ENCODE measurements around the gene COL28A1. TPM values are rescaled to one million over a fixed set of nuclear protein-coding genes. Genes with fewer than 3 reads are reported as not detected.
A peak's percentile ranks its signal among the peaks of the same experiment; 100 is the strongest.

Gene COL28A1
- total RNA-seq, 8 experiments from 2014 or later = 0.10 to 3.4 (median 0.98) TPM; not detected in 1

DNA sequence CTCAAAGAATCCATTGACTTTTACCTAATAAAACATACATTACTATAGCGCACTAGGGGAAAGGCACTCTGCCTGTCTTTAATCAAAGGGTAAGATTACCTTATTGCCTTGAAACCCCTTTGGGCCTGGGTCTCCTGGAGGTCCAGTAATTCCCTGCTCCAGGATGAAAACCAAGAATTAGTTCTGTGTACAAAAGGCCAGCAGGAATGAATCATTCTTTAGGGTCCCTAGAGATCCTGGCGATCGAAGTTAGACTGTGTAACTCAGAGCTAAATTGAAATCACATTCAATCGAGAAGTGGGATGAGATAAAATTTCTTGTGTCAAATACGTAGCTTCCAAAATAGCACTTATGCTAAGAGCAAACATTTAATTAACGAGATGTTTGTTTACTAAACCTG, 29.8 kb downstream of the COL28A1 start:
- Histone ChIP-seq H3K4me1 (replicated peaks in 1 of 2) (peaks cover 8 to 37% of the 10 kb centered on the region in 2 donors), H3K4me3 (no peak overlapping the region), H3K27ac (no peak overlapping the region)
- peak in 5 of 8 experiments; percentile 55 to 92 (median 66) for ATAC-seq (replicated peaks in 6 of 8)
- in situ Hi-C loops (cut with MboI; ENCODE audit: low pct_unique_long_range_greater_than_20kb in 2 of 9, low sequenced_read_pairs in 9 of 9, unreplicated experiment in 9 of 9) = no loop called here
- 15 to 71% (median 57%) methylated on average over 2 to 6 of the region's 6 CpGs for WGBS, 10 experiments

DNA sequence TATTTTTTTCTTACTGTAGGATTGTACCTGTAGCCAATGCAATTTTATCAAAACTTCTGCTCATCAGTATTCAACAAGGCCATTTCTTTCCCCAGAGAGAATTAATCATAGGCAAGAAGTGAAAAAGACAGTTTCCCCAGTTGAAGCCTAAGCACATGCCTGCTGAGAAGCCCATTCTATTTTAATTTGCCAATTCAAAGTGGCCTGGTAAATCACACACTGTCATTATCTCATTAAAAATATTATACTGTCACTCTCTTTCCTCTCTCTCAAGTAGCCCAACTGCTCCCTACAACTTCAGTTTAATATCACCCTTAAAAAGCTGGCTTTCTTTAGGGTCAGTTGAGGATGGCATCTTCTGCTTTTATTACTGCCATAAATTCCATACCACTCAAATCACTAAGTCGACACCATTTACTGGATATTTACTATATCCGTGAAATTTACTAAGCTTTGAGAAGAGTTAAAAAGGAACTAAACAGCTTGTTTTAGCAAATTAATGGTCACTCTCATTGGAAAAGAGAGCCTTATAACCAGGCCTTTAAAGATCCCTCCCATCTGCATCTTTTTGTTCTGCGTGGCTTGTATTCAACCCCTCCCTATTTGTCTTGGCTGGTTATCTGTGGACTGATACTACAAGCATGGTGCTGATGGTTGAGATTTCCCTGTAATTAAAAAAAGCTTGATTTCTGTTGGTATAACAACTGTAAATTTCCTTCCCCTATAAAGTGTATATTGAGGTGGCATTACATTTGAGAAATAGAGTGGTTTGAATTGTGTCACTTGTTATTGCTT, 30.6 kb downstream of the COL28A1 start:
- WGBS, 10 experiments = 10 to 84% (median 50%) methylated on average over 1 to 3 of the region's 3 CpGs
- in situ Hi-C loops (cut with MboI; ENCODE audit: low pct_unique_long_range_greater_than_20kb in 2 of 9, low sequenced_read_pairs in 9 of 9, unreplicated experiment in 9 of 9) = no loop called here
- peak in 3 of 8 experiments; percentile 12 to 33 (median 24) for ATAC-seq (replicated peaks in 6 of 8)
- Histone ChIP-seq H3K27ac (no peak overlapping the region), H3K4me1 (replicated peaks in 1 of 2) (peaks cover 8 to 37% of the 10 kb centered on the region in 2 donors), H3K4me3 (no peak overlapping the region)

GRCh38 chr7:7499892-7500291, 35.8 kb downstream of the COL28A1 start:
- ATAC-seq (replicated peaks in 6 of 8) = no peak
- Histone ChIP-seq H3K27ac (no peak overlapping the region), H3K4me3 (no peak overlapping the region), H3K4me1 (replicated peaks in 1 of 2) (peaks cover 5 to 20% of the 10 kb centered on the region in 2 donors)
- in situ Hi-C loops (cut with MboI; ENCODE audit: low pct_unique_long_range_greater_than_20kb in 2 of 9, low sequenced_read_pairs in 9 of 9, unreplicated experiment in 9 of 9) = no loop called here
- 10 to 100% (median 74%) methylated on average over 1 to 2 of the region's 2 CpGs; no CpG with 5 or more reads in 3 of the 10 experiments for WGBS, 10 experiments

DNA sequence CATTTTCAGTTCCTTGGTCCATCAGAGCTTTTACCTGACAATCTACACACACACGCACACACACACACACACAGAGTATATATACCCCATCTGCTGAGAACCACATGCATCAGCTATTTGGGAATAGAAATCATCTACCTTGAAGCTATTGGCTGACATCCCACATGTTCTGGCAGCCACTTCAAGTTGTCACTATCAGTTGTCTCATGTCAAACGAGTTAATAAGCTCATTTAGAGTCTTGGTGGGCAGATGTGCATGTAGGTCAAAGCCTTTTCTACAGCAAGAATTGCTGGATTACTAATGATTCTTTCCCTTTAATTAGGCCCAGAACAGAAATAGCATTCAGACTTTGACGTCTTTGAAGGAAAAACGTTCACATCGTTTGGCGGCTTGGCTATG, 36.8 kb downstream of the COL28A1 start:
- ATAC-seq (replicated peaks in 6 of 8) = no peak
- in situ Hi-C loops (cut with MboI; ENCODE audit: low pct_unique_long_range_greater_than_20kb in 2 of 9, low sequenced_read_pairs in 9 of 9, unreplicated experiment in 9 of 9) = no loop called here
- Histone ChIP-seq H3K4me1 (replicated peaks in 1 of 2) (peaks cover 0 to 9% of the 10 kb centered on the region in 2 donors), H3K4me3 (no peak overlapping the region), H3K27ac (no peak overlapping the region)
- WGBS, 10 experiments = 17 to 89% (median 64%) methylated on average over 1 to 6 of the region's 6 CpGs; no CpG with 5 or more reads in 2 of the 10 experiments

DNA sequence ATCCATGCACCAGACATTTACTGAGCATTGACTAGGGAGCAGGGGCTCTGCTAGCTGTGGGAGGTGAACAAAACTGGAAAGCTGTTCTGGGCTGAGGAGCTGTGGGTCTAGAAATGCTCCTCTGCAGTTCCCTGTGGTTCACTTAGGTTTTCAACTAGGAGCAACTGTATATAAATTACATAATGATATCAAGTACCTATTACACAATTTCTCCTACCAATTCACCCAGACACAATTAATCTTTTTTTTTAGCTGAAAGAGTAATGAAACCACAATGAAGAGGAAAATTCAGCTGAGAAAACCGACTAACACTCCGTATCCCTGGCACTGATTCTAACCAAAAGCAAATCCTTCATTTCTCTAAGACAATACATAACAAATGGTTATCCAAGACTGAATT, 39.4 kb downstream of the COL28A1 start:
- no peaks in the 10 kb centered on the region for H3K4me1 ChIP-seq (replicated peaks in 1 of 2)
- no peak for ATAC-seq (replicated peaks in 6 of 8)
- WGBS, 10 experiments = 19 to 100% (median 78%) methylated on average over 2 of the region's 2 CpGs; no CpG with 5 or more reads in 1 of the 10 experiments
- H3K27ac ChIP-seq = no peak overlapping the region
- in situ Hi-C loops (cut with MboI; ENCODE audit: low pct_unique_long_range_greater_than_20kb in 2 of 9, low sequenced_read_pairs in 9 of 9, unreplicated experiment in 9 of 9) = no loop called here
- H3K4me3 ChIP-seq = no peak overlapping the region

GRCh38 chr7:7495171-7495570, 40.5 kb downstream of the COL28A1 start:
- ATAC-seq (replicated peaks in 6 of 8) = no peak
- WGBS, 10 experiments = 0 to 83% (median 43%) methylated on average over 1 of the region's 1 CpG; no CpG with 5 or more reads in 7 of the 10 experiments
- in situ Hi-C loops (cut with MboI; ENCODE audit: low pct_unique_long_range_greater_than_20kb in 2 of 9, low sequenced_read_pairs in 9 of 9, unreplicated experiment in 9 of 9) = no loop called here
- H3K4me1 ChIP-seq (replicated peaks in 1 of 2) = no peaks in the 10 kb centered on the region
- no peak overlapping the region for H3K27ac ChIP-seq
- H3K4me3 ChIP-seq = no peak overlapping the region

- Histone ChIP-seq H3K27ac (no peak overlapping the region), H3K4me3 (no peak overlapping the region), H3K4me1 (replicated peaks in 1 of 2) (no peaks in the 10 kb centered on the region)
- ATAC-seq (replicated peaks in 6 of 8) = peak in 1 of 8 experiments; percentile 47
- in situ Hi-C loops (cut with MboI; ENCODE audit: low pct_unique_long_range_greater_than_20kb in 2 of 9, low sequenced_read_pairs in 9 of 9, unreplicated experiment in 9 of 9) = no loop called here
- 28 to 95% (median 69%) methylated on average over 1 to 3 of the region's 3 CpGs; no CpG with 5 or more reads in 1 of the 10 experiments for WGBS, 10 experiments
Measured at GRCh38 chr7:7491044-7491443, 44.6 kb downstream of the COL28A1 start.

DNA sequence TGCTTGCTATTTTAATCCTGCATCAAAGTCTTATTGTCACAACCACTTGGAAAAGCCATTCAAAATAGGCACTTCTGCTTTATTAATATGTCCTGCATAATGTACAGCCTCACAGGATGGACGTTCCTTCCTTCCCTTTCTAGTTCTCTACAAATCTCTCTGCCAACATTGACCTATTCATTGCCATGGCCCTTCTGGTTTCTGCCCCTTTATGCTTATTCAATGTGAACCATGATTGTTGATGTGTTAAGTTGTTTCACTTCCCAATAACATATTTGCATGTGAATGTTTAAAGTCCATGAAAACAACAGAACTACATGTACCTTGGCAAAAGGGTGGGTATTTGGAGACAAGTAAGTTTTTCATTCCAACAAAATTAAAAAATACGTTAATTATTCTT, 45.7 kb downstream of the COL28A1 start:
- Histone ChIP-seq H3K27ac (no peak overlapping the region), H3K4me3 (no peak overlapping the region), H3K4me1 (replicated peaks in 1 of 2) (no peaks in the 10 kb centered on the region)
- ATAC-seq (replicated peaks in 6 of 8) = no peak
- in situ Hi-C loops (cut with MboI; ENCODE audit: low pct_unique_long_range_greater_than_20kb in 2 of 9, low sequenced_read_pairs in 9 of 9, unreplicated experiment in 9 of 9) = no loop called here
- 0 to 78% (median 56%) methylated on average over 1 to 2 of the region's 2 CpGs for WGBS, 10 experiments

GRCh38 chr7:7489546-7489945, 46.1 kb downstream of the COL28A1 start:
- Histone ChIP-seq H3K4me3 (no peak overlapping the region), H3K4me1 (replicated peaks in 1 of 2) (no peaks in the 10 kb centered on the region), H3K27ac (no peak overlapping the region)
- ATAC-seq (replicated peaks in 6 of 8) = no peak
- in situ Hi-C loops (cut with MboI; ENCODE audit: low pct_unique_long_range_greater_than_20kb in 2 of 9, low sequenced_read_pairs in 9 of 9, unreplicated experiment in 9 of 9) = no loop called here
- 31 to 95% (median 71%) methylated on average over 1 to 2 of the region's 2 CpGs for WGBS, 10 experiments

DNA sequence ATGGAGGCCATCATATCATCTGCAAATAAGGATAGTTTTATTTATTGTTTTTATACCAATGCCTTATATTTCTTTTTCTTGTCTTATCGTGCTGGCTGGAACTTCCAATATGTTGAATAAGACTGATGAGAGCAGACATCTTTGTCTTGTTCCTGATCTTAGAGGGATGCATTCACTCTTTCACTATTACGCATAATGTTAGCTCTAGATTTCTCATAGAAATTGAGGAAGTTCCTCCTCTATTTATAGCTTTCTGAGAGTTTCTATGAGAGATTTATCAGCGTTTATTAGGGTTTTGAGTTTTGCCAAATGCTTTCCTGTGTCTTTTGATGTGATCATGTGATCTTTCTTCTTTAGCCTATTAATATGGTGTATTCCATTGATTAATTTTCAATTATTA, 49.3 kb downstream of the COL28A1 start:
- in situ Hi-C loops (cut with MboI; ENCODE audit: low pct_unique_long_range_greater_than_20kb in 2 of 9, low sequenced_read_pairs in 9 of 9, unreplicated experiment in 9 of 9) = no loop called here
- Histone ChIP-seq H3K4me3 (no peak overlapping the region), H3K27ac (no peak overlapping the region), H3K4me1 (replicated peaks in 1 of 2) (peaks cover 0 to 10% of the 10 kb centered on the region in 2 donors)
- 68 to 100% (median 85%) methylated on average over 2 to 3 of the region's 3 CpGs for WGBS, 10 experiments
- no peak for ATAC-seq (replicated peaks in 6 of 8)

- in situ Hi-C loops (cut with MboI; ENCODE audit: low pct_unique_long_range_greater_than_20kb in 2 of 9, low sequenced_read_pairs in 9 of 9, unreplicated experiment in 9 of 9) = no loop called here
- no peak for ATAC-seq (replicated peaks in 6 of 8)
- no peak overlapping the region for H3K4me3 ChIP-seq
- WGBS, 10 experiments = 48 to 100% (median 88%) methylated on average over 1 of the region's 1 CpG; no CpG with 5 or more reads in 1 of the 10 experiments
- peaks cover 0 to 16% of the 10 kb centered on the region in 2 donors for H3K4me1 ChIP-seq (replicated peaks in 1 of 2)
- H3K27ac ChIP-seq = no peak overlapping the region
Measured at GRCh38 chr7:7484072-7484471, 51.6 kb downstream of the COL28A1 start.

DNA sequence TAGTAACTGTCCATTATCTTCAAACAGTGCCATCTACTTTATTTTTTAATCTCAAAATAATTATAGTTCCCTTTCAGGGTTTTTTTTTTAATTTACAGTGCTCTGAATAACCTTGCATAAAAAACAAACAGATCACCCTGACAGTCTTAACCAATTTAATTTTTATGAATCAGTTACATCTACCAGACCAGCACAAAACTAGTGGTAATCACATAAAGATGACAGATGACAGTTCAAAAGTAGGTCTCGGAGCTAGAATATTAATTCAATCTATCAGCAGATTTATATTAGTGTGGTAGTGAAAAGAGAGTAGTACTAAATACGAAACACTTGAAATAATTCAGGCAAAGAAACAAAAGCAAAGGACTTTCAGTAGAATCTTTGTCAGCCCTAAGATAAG, 53.9 kb downstream of the COL28A1 start:
- in situ Hi-C loops (cut with MboI; ENCODE audit: low pct_unique_long_range_greater_than_20kb in 2 of 9, low sequenced_read_pairs in 9 of 9, unreplicated experiment in 9 of 9) = no loop called here
- WGBS, 10 experiments = 58 to 90% (median 86%) methylated on average over 2 of the region's 2 CpGs; no CpG with 5 or more reads in 1 of the 10 experiments
- Histone ChIP-seq H3K4me1 (replicated peaks in 1 of 2) (peaks cover 0 to 16% of the 10 kb centered on the region in 2 donors), H3K27ac (no peak overlapping the region), H3K4me3 (no peak overlapping the region)
- ATAC-seq (replicated peaks in 6 of 8) = peak in 1 of 8 experiments; percentile 53

DNA sequence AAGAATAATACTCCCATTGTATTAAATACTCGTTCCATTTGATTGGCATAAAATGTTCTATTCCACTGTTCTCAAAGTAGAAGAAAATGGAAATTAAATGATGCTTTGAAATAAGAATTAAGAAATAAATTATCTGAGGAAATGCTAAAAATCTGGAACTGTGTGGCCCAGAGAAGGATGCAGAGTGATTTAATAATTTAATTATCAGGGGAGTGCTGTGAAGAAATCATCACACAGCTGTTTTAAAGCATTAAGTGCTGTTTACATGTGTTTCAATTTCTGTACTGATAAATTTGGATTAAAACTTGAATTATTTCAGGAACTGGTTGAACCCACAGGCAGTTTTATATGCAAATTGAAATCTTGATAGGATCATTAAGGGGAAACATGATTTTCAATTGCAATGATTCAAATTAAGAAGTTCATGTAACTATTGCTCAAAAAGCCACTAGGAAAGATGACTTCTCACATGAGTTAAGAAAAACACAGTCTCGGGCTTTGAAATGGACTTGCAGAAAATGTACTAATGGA, 56.3 kb downstream of the COL28A1 start:
- ATAC-seq (replicated peaks in 6 of 8) = no peak
- Histone ChIP-seq H3K4me3 (no peak overlapping the region), H3K4me1 (replicated peaks in 1 of 2) (peaks cover 0 to 16% of the 10 kb centered on the region in 2 donors), H3K27ac (no peak overlapping the region)
- in situ Hi-C loops (cut with MboI; ENCODE audit: low pct_unique_long_range_greater_than_20kb in 2 of 9, low sequenced_read_pairs in 9 of 9, unreplicated experiment in 9 of 9) = no loop called here
- 13 to 100% (median 67%) methylated on average over 1 to 2 of the region's 2 CpGs for WGBS, 10 experiments

All from motor neuron (in vitro differentiated cells).